Measurements from ENCODE around the gene NBEA.
A peak's percentile ranks its signal among the peaks of the same experiment; 100 is the strongest.

Gene NBEA

GRCh38 chr13:35191883-35192282, 249.8 kb downstream of the NBEA start:
- TF ChIP-seq, protein P1, sequence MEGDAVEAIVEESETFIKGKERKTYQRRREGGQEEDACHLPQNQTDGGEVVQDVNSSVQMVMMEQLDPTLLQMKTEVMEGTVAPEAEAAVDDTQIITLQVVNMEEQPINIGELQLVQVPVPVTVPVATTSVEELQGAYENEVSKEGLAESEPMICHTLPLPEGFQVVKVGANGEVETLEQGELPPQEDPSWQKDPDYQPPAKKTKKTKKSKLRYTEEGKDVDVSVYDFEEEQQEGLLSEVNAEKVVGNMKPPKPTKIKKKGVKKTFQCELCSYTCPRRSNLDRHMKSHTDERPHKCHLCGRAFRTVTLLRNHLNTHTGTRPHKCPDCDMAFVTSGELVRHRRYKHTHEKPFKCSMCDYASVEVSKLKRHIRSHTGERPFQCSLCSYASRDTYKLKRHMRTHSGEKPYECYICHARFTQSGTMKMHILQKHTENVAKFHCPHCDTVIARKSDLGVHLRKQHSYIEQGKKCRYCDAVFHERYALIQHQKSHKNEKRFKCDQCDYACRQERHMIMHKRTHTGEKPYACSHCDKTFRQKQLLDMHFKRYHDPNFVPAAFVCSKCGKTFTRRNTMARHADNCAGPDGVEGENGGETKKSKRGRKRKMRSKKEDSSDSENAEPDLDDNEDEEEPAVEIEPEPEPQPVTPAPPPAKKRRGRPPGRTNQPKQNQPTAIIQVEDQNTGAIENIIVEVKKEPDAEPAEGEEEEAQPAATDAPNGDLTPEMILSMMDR (IDR thresholded peaks at IDR 0.05; ENCODE audit: control insufficient read depth, extremely low read depth, insufficient read depth) = no peak
- DNase-seq (ENCODE audit: low read depth) = no peak
- H3K4me3 ChIP-seq (ENCODE audit: low read depth, low read length) = no peak overlapping the region

- no peak overlapping the region for H3K4me3 ChIP-seq (ENCODE audit: low read depth, low read length)
- TF ChIP-seq, protein P1 (IDR thresholded peaks at IDR 0.05; ENCODE audit: control insufficient read depth, extremely low read depth, insufficient read depth) = no peak
- no peak for DNase-seq (ENCODE audit: low read depth)
These were observed 256.6 kb downstream of the NBEA start for GRCh38 chr13:35198613-35199200.

GRCh38 chr13:35208587-35208986, 266.5 kb downstream of the NBEA start:
- no peak for DNase-seq (ENCODE audit: low read depth)
- no peak overlapping the region for H3K4me3 ChIP-seq (ENCODE audit: low read depth, low read length)
- TF ChIP-seq, protein P1 (IDR thresholded peaks at IDR 0.05; ENCODE audit: control insufficient read depth, extremely low read depth, insufficient read depth) = no peak

GRCh38 chr13:35210261-35210660, 268.2 kb downstream of the NBEA start:
- no peak overlapping the region for H3K4me3 ChIP-seq (ENCODE audit: low read depth, low read length)
- peak; percentile 57 for DNase-seq (ENCODE audit: low read depth)
- TF ChIP-seq, protein P1 (IDR thresholded peaks at IDR 0.05; ENCODE audit: control insufficient read depth, extremely low read depth, insufficient read depth) = 0 out of 2 replicates have a peak, but pooled peaks have one; percentile 22

DNA sequence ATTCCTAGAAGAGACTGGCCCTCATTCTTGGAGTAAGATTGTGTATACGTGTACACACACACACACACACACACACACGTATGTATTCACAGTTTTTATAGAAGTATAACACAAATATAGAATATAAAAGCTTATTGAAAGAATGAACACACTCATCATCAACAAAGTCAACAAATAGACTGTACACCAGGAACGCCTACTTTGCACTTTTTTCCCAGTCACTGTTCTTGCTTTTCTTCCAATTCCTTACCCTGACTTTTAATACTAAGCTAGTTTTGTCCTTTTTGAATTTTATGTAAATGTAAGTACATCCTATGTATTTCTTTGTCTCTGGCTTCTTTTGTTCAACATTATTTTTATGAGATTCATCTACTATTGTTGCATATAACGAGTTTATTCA, 269.9 kb downstream of the NBEA start:
- no peak for DNase-seq (ENCODE audit: low read depth)

DNA sequence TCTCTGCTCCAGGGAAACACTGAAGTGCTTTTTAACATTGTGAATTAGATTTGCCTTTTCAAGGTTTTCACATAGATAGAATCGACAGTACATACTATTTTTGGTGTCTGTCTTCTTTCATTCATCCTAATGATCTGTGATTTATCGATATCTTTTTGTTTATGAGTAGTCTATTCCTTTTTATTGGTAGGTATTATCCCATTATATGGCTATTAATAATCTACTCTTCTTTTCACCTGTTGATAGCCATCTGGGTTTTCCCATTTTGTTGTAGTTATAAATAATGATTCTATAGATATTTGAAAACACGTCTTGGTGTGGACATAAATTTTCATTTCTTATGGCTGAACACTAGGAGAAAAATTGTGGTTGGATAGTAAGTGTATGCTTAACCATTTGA, 271.8 kb downstream of the NBEA start:
- no peak overlapping the region for H3K4me3 ChIP-seq (ENCODE audit: low read depth, low read length)
- no peak for DNase-seq (ENCODE audit: low read depth)
- TF ChIP-seq, protein P1 (IDR thresholded peaks at IDR 0.05; ENCODE audit: control insufficient read depth, extremely low read depth, insufficient read depth) = no peak

More for the DNA sequence above, 269.9 kb downstream of the NBEA start:
- no peak overlapping the region for H3K4me3 ChIP-seq (ENCODE audit: low read depth, low read length)
- TF ChIP-seq, protein P1 (IDR thresholded peaks at IDR 0.05; ENCODE audit: control insufficient read depth, extremely low read depth, insufficient read depth) = no peak

GRCh38 chr13:35216131-35216530, 274.1 kb downstream of the NBEA start:
- no peak for DNase-seq (ENCODE audit: low read depth)
- no peak overlapping the region for H3K4me3 ChIP-seq (ENCODE audit: low read depth, low read length)
- TF ChIP-seq, protein P1 (IDR thresholded peaks at IDR 0.05; ENCODE audit: control insufficient read depth, extremely low read depth, insufficient read depth) = no peak
